HEK293 (cell line): Measurements from ENCODE around the gene WRAP53.

Source experiments
- CTCF ChIA-PET: fragments of 350-600 bp; formaldehyde crosslinking; extraction: SDS; loops from one replicate; lab custom pipeline; 2021; ENCODE audit warnings: antibody characterized with exemption; lab: Yijun Ruan, JAX
- POLR2A ChIA-PET: fragments of 300-600 bp; formaldehyde crosslinking; extraction: SDS; loops from one replicate; lab custom pipeline; 2020; ENCODE audit warnings: antibody characterized with exemption, inconsistent platforms; lab: Yijun Ruan, JAX
- H3K27ac ChIP-seq: fragments of 200-500 bp; sonication (Bioruptor generic); 2 replicates; pipeline ENCODE4 v1.5.1; 2014; ENCODE audit warnings: low read depth, low read length, control low read depth, inconsistent platforms; ENCODE audit errors: extremely low read depth
- H3K36me3 ChIP-seq, 2 experiments: fragments of 200-500 bp in 1 of 2; sonication (Bioruptor generic) in 1 of 2; 1 replicate in 1 of 2; 2 replicates in 1 of 2; pipeline ENCODE4 v1.5.1; 2014 to 2017; ENCODE audit warnings: inconsistent platforms in 2 of 2, low read length in 2 of 2; ENCODE audit not compliant: control insufficient read depth in 2 of 2, insufficient read depth in 1 of 2
- H3K4me1 ChIP-seq: fragments of 200-500 bp; sonication (Bioruptor generic); 2 replicates; pipeline ENCODE4 v1.5.1; 2014; ENCODE audit warnings: mild to moderate bottlenecking, low read length, inconsistent platforms; ENCODE audit not compliant: control insufficient read depth, insufficient read depth
- H3K4me3 ChIP-seq: 2 replicates; pipeline ENCODE4 v1.5.1; 2011; ENCODE audit warnings: low read depth, mild to moderate bottlenecking, control low read depth, low read length, moderate library complexity
- H3K9me3 ChIP-seq: fragments of 200-500 bp; sonication (Bioruptor generic); 2 replicates; pipeline ENCODE4 v1.5.1; 2014; ENCODE audit warnings: low read depth, low read length, inconsistent platforms; ENCODE audit not compliant: control insufficient read depth, insufficient read depth
- KLF8 ChIP-seq: fragments of 450-650 bp; formaldehyde crosslinking; IDR thresholded peaks from 2 replicates; pipeline ENCODE4 v1.5.1; 2016; ENCODE audit warnings: missing biosample characterization, missing genetic modification characterization
- SCRT2 ChIP-seq: fragments of 450-650 bp; formaldehyde crosslinking; IDR thresholded peaks from 2 replicates; pipeline ENCODE4 v1.5.1; 2016; ENCODE audit warnings: missing biosample characterization, missing genetic modification characterization
- SP3 ChIP-seq: fragments of 450-650 bp; formaldehyde crosslinking; IDR thresholded peaks from 2 replicates; pipeline ENCODE4 v1.5.1; 2016; ENCODE audit warnings: missing biosample characterization, missing genetic modification characterization
- ZBTB7A ChIP-seq: fragments of 450-650 bp; formaldehyde crosslinking; IDR thresholded peaks from 2 replicates; pipeline ENCODE4 v1.5.1; 2016; ENCODE audit warnings: low read depth, missing biosample characterization, missing genetic modification characterization
- ZFP37 ChIP-seq: fragments of 450-650 bp; formaldehyde crosslinking; IDR thresholded peaks from 2 replicates; pipeline ENCODE4 v1.5.1; 2016; ENCODE audit warnings: missing biosample characterization, missing genetic modification characterization
- ZNF157 ChIP-seq: fragments of 450-650 bp; formaldehyde crosslinking; IDR thresholded peaks from 2 replicates; pipeline ENCODE4 v1.5.1; 2016; ENCODE audit warnings: missing biosample characterization, missing genetic modification characterization
- ZNF202 ChIP-seq: fragments of 450-650 bp; formaldehyde crosslinking; IDR thresholded peaks from 2 replicates; pipeline ENCODE4 v1.5.1; 2016; ENCODE audit warnings: missing biosample characterization, missing genetic modification characterization, borderline replicate concordance
- ZNF239 ChIP-seq: fragments of 450-650 bp; formaldehyde crosslinking; IDR thresholded peaks from 2 replicates; pipeline ENCODE4 v1.5.1; 2016; ENCODE audit warnings: missing biosample characterization, missing genetic modification characterization
- ZNF354C ChIP-seq: fragments of 450-650 bp; formaldehyde crosslinking; IDR thresholded peaks from 2 replicates; pipeline ENCODE4 v1.5.1; 2016; ENCODE audit warnings: missing biosample characterization, missing genetic modification characterization, low read depth, borderline replicate concordance
- ZNF530 ChIP-seq: fragments of 450-650 bp; formaldehyde crosslinking; IDR thresholded peaks from 2 replicates; pipeline ENCODE4 v1.5.1; 2016; ENCODE audit warnings: low read depth, missing biosample characterization, missing genetic modification characterization
- ZNF777 ChIP-seq: fragments of 450-650 bp; formaldehyde crosslinking; IDR thresholded peaks from 2 replicates; pipeline ENCODE4 v1.5.1; 2017; ENCODE audit warnings: missing biosample characterization, missing genetic modification characterization, borderline replicate concordance
- TF ChIP-seq, protein P1 (sequence below): fragments of 450-650 bp; formaldehyde crosslinking; IDR thresholded peaks from 2 replicates; pipeline ENCODE4 v1.5.0; 2017; ENCODE audit warnings: missing biosample characterization, missing genetic modification characterization, borderline replicate concordance
- TF ChIP-seq, protein P2 (sequence below): fragments of 450-650 bp; formaldehyde crosslinking; IDR thresholded peaks from 2 replicates; pipeline ENCODE4 v1.5.1; 2016; ENCODE audit warnings: missing biosample characterization, missing genetic modification characterization
- TF ChIP-seq, protein P3 (sequence below): fragments of 450-650 bp; formaldehyde crosslinking; IDR thresholded peaks from 2 replicates; pipeline ENCODE4 v1.5.1; 2016; ENCODE audit warnings: missing biosample characterization, missing genetic modification characterization, borderline replicate concordance
- TF ChIP-seq, protein P4 (sequence below): fragments of 450-650 bp; formaldehyde crosslinking; IDR thresholded peaks from 2 replicates; pipeline ENCODE4 v1.5.1; 2016; ENCODE audit warnings: missing biosample characterization, missing genetic modification characterization

The WRAP53 gene

DNA sequence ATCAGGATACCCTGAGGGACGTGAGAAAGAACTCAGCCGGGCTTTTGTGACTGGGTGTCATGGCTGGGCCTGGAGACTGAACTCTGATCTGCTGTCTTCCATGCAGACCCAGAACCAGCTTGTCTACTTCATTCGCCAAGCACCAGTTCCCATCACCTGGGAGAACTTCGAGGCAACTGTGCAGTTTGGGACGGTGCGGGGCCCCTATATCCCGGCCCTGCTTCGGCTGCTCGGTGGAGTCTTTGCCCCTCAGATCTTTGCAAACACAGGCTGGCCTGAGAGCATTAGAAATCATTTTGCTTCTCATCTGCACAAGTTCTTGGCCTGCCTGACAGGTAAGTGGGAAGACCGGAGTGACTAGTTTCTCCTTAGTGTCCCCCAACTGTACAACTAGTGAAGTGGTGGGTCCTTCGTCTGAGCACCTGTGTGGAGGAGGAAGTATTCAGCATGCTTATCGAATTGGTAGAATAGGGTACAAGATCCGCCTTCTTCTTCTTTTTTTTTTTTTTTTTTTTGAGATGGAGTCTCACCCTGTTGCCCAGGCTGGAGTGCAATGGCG lies 44.8 kb downstream of the WRAP53 start (continued):
- TF ChIP-seq ZNF157: no peak
- no peak for TF ChIP-seq KLF8 (tag by site-specific recombination)
- TF ChIP-seq, protein P1, sequence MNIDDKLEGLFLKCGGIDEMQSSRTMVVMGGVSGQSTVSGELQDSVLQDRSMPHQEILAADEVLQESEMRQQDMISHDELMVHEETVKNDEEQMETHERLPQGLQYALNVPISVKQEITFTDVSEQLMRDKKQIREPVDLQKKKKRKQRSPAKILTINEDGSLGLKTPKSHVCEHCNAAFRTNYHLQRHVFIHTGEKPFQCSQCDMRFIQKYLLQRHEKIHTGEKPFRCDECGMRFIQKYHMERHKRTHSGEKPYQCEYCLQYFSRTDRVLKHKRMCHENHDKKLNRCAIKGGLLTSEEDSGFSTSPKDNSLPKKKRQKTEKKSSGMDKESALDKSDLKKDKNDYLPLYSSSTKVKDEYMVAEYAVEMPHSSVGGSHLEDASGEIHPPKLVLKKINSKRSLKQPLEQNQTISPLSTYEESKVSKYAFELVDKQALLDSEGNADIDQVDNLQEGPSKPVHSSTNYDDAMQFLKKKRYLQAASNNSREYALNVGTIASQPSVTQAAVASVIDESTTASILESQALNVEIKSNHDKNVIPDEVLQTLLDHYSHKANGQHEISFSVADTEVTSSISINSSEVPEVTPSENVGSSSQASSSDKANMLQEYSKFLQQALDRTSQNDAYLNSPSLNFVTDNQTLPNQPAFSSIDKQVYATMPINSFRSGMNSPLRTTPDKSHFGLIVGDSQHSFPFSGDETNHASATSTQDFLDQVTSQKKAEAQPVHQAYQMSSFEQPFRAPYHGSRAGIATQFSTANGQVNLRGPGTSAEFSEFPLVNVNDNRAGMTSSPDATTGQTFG (tag by site-specific recombination): no peak
- TF ChIP-seq, protein P2, sequence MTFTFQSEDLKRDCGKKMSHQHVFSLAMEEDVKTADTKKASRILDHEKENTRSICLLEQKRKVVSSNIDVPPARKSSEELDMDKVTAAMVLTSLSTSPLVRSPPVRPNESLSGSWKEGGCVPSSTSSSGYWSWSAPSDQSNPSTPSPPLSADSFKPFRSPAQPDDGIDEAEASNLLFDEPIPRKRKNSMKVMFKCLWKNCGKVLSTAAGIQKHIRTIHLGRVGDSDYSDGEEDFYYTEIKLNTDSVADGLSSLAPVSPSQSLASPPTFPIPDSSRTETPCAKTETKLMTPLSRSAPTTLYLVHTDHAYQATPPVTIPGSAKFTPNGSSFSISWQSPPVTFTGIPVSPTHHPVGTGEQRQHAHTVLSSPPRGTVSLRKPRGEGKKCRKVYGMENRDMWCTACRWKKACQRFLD: no peak
- no peak for TF ChIP-seq ZFP37 (tag by site-specific recombination)

DNA sequence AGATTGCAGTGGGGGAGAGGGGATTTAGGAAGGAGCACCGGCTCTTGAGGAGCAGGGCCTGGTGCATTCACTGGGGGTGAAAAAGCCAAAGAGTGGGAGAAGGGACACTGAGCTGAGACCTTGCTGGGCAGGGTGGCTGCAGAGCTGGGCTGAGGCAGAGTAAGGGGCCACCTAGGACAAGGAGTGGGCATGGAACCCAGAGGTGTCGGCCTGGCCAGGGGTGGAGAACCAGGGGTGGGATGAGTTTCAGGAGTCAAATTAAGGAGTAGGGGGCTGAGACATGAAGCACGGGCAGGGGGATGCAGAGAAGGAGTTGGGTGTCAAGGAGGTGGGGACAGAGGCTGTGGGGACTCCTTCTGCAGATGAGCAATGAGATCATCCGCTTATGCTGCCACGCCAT lies 49.3 kb downstream of the WRAP53 start:
- no peak overlapping the region for H3K27ac ChIP-seq
- H3K36me3 ChIP-seq: no peaks in the 10 kb centered on the region
- H3K4me1 ChIP-seq: no peaks in the 10 kb centered on the region
- TF ChIP-seq ZNF239 (tag by site-specific recombination) (no peak), SP3 (tag by site-specific recombination) (no peak), ZNF777 (no peak), ZNF354C (tag by site-specific recombination) (no peak), ZBTB7A (no peak)
- TF ChIP-seq, protein P3, sequence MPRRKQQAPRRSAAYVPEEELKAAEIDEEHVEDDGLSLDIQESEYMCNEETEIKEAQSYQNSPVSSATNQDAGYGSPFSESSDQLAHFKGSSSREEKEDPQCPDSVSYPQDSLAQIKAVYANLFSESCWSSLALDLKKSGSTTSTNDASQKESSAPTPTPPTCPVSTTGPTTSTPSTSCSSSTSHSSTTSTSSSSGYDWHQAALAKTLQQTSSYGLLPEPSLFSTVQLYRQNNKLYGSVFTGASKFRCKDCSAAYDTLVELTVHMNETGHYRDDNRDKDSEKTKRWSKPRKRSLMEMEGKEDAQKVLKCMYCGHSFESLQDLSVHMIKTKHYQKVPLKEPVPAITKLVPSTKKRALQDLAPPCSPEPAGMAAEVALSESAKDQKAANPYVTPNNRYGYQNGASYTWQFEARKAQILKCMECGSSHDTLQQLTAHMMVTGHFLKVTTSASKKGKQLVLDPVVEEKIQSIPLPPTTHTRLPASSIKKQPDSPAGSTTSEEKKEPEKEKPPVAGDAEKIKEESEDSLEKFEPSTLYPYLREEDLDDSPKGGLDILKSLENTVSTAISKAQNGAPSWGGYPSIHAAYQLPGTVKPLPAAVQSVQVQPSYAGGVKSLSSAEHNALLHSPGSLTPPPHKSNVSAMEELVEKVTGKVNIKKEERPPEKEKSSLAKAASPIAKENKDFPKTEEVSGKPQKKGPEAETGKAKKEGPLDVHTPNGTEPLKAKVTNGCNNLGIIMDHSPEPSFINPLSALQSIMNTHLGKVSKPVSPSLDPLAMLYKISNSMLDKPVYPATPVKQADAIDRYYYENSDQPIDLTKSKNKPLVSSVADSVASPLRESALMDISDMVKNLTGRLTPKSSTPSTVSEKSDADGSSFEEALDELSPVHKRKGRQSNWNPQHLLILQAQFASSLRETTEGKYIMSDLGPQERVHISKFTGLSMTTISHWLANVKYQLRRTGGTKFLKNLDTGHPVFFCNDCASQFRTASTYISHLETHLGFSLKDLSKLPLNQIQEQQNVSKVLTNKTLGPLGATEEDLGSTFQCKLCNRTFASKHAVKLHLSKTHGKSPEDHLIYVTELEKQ (tag by site-specific recombination): no peak
- ChIA-PET CTCF (interaction anchor here (0.6 to 1.4 kb wide), 4 partner anchors 21 to 271 kb away, joined by 3 to 5 read pairs (median 3); no protein-coding TSS in a partner anchor), POLR2A (no interaction called here)
- H3K9me3 ChIP-seq: no peaks in the 10 kb centered on the region
- H3K4me3 ChIP-seq: no peak overlapping the region

DNA sequence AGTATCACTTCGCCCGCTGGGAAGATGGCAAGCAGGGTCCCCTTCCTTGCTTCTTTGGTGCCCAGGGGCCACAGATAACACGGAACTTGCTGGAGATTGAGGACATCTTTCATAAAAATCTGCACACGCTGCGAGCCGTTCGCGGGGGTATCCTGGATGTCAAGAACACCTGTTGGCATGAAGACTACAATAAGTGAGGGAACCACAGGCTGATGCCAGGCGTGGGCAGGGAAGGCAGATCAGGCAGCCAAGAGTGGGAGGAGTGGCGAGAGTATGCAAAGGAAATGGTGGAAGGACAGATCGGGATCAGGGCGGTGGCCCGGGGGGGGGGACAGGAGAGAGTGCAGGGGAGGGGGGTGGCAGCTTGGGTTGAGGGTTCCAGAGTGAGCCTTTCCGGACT lies 51.5 kb downstream of the WRAP53 start:
- CTCF ChIA-PET: no interaction called here
- H3K27ac ChIP-seq: no peak overlapping the region
- no peak overlapping the region for H3K4me3 ChIP-seq
- H3K36me3 ChIP-seq: no peaks in the 10 kb centered on the region
- H3K4me1 ChIP-seq: no peaks in the 10 kb centered on the region
- no peak for TF ChIP-seq ZNF202 (tag by site-specific recombination)
- TF ChIP-seq, protein P4, sequence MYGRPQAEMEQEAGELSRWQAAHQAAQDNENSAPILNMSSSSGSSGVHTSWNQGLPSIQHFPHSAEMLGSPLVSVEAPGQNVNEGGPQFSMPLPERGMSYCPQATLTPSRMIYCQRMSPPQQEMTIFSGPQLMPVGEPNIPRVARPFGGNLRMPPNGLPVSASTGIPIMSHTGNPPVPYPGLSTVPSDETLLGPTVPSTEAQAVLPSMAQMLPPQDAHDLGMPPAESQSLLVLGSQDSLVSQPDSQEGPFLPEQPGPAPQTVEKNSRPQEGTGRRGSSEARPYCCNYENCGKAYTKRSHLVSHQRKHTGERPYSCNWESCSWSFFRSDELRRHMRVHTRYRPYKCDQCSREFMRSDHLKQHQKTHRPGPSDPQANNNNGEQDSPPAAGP (tag by site-specific recombination): no peak
- no peak for TF ChIP-seq ZNF530 (tag by site-specific recombination)
- TF ChIP-seq SCRT2 (tag by site-specific recombination): 0 out of 2 replicates have a peak, but pooled peaks have one; percentile 35
- H3K9me3 ChIP-seq: no peaks in the 10 kb centered on the region
- POLR2A ChIA-PET: no interaction called here
